ENCODE data around the gene CAMTA1. TPM values are rescaled to one million over a fixed set of nuclear protein-coding genes. Genes with fewer than 3 reads are reported as not detected.

CAMTA1 gene
- total RNA-seq, 1 experiment from 2014 or later, result 82.2 TPM

DNA sequence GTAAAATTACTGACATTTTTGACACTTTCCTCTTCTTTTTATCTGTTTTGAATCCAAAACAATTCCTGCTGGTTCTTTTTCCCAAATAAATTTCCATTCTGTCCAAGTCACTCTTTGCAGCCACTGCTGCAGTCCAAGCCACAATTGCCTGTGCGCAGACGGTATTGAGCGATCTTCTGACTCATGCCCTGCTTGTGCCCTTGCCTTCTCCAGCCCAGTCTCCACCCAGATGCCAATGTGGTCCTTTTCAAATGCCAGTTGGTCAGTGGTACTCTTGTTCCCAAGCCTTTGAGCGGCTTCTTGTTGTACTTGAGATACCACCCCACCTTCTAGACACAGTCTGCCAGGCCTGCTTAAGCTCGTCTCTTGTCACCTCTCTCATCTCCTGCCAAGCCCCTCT, 78.9 kb downstream of the CAMTA1 start:
- Histone ChIP-seq H3K9me3 (ENCODE audit: control insufficient read depth, insufficient read depth, low read depth, low read length) (no peaks in the 10 kb centered on the region), H3K4me3 (ENCODE audit: low read depth in 2 of 2, low read length in 2 of 2) (no peak overlapping the region), H3K4me1 (ENCODE audit: control insufficient read depth, insufficient read depth, low read length) (peaks cover 10% of the 10 kb centered on the region), H3K27ac (ENCODE audit: low read length) (no peak overlapping the region), H3K36me3 (ENCODE audit: control insufficient read depth, insufficient read depth, low read length) (no peaks in the 10 kb centered on the region), H3K27me3 (ENCODE audit: control insufficient read depth, insufficient read depth, low read length) (no peaks in the 10 kb centered on the region)
- ATAC-seq (no peak), DNase-seq (ENCODE audit: low read depth, low spot score) (no peak)
- in situ Hi-C loops (cut with HindIII; ENCODE audit: low pct_unique_long_range_greater_than_20kb, low sequenced_read_pairs) (no loop called here), intact Hi-C loops (cut with micrococcal nuclease; ENCODE audit: unreplicated experiment) (loop anchor here (10.0 kb wide), 1 partner anchor 59 kb away; no protein-coding TSS in a partner anchor)
- BruUV-seq (replicated peaks), result no TSS peak
- ChIA-PET CTCF (no interaction called here), POLR2A (no interaction called here)
- no peak for TF ChIP-seq POLR2AphosphoS5 (IDR thresholded peaks at IDR 0.05; ENCODE audit: low read depth, low read length)
- no peak for TF ChIP-seq TCF7L2 (IDR thresholded peaks at IDR 0.05; ENCODE audit: low read depth, low read length)
- TF ChIP-seq, protein P1, sequence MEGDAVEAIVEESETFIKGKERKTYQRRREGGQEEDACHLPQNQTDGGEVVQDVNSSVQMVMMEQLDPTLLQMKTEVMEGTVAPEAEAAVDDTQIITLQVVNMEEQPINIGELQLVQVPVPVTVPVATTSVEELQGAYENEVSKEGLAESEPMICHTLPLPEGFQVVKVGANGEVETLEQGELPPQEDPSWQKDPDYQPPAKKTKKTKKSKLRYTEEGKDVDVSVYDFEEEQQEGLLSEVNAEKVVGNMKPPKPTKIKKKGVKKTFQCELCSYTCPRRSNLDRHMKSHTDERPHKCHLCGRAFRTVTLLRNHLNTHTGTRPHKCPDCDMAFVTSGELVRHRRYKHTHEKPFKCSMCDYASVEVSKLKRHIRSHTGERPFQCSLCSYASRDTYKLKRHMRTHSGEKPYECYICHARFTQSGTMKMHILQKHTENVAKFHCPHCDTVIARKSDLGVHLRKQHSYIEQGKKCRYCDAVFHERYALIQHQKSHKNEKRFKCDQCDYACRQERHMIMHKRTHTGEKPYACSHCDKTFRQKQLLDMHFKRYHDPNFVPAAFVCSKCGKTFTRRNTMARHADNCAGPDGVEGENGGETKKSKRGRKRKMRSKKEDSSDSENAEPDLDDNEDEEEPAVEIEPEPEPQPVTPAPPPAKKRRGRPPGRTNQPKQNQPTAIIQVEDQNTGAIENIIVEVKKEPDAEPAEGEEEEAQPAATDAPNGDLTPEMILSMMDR (IDR thresholded peaks at IDR 0.05), result no peak
- TF ChIP-seq, protein P2, sequence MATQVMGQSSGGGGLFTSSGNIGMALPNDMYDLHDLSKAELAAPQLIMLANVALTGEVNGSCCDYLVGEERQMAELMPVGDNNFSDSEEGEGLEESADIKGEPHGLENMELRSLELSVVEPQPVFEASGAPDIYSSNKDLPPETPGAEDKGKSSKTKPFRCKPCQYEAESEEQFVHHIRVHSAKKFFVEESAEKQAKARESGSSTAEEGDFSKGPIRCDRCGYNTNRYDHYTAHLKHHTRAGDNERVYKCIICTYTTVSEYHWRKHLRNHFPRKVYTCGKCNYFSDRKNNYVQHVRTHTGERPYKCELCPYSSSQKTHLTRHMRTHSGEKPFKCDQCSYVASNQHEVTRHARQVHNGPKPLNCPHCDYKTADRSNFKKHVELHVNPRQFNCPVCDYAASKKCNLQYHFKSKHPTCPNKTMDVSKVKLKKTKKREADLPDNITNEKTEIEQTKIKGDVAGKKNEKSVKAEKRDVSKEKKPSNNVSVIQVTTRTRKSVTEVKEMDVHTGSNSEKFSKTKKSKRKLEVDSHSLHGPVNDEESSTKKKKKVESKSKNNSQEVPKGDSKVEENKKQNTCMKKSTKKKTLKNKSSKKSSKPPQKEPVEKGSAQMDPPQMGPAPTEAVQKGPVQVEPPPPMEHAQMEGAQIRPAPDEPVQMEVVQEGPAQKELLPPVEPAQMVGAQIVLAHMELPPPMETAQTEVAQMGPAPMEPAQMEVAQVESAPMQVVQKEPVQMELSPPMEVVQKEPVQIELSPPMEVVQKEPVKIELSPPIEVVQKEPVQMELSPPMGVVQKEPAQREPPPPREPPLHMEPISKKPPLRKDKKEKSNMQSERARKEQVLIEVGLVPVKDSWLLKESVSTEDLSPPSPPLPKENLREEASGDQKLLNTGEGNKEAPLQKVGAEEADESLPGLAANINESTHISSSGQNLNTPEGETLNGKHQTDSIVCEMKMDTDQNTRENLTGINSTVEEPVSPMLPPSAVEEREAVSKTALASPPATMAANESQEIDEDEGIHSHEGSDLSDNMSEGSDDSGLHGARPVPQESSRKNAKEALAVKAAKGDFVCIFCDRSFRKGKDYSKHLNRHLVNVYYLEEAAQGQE (IDR thresholded peaks at IDR 0.05; ENCODE audit: insufficient read depth in 1 of 2, low read depth in 2 of 2, low read length in 1 of 2), result no peak
- no peak for TF ChIP-seq SIN3A (IDR thresholded peaks at IDR 0.05; ENCODE audit: borderline replicate concordance, insufficient read depth, low read depth, low read length)

DNA sequence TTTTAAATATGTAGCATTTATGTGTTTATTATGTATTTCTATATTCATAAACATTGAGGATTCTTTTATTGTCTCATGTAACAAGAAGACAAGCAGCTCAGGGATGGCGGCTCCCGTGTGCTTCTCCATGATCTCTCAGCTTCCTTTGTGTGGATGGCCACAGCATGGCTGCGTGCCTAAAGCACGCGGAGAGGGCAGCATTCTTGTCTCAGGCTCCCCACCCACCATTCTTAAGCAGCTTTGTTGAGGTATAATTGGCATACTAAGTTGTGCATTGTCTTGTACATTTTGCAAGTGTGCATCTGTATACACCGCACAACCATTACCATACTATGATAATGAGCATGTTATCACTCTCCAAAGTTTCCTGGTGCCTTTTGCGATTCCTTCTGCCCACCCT, 81.6 kb downstream of the CAMTA1 start:
- no TSS peak for BruUV-seq (replicated peaks)
- intact Hi-C loops (cut with micrococcal nuclease; ENCODE audit: unreplicated experiment), result loop anchor here (10.0 kb wide), 1 partner anchor 62 kb away; no protein-coding TSS in a partner anchor

More for the DNA sequence above, 81.6 kb downstream of the CAMTA1 start:
- Histone ChIP-seq H3K36me3 (ENCODE audit: control insufficient read depth, insufficient read depth, low read length) (no peaks in the 10 kb centered on the region), H3K9me3 (ENCODE audit: control insufficient read depth, insufficient read depth, low read depth, low read length) (no peaks in the 10 kb centered on the region), H3K4me1 (ENCODE audit: control insufficient read depth, insufficient read depth, low read length) (peaks cover 19% of the 10 kb centered on the region), H3K27me3 (ENCODE audit: control insufficient read depth, insufficient read depth, low read length) (no peaks in the 10 kb centered on the region), H3K27ac (ENCODE audit: low read length) (no peak overlapping the region), H3K4me3 (ENCODE audit: low read depth in 2 of 2, low read length in 2 of 2) (no peak overlapping the region)
- ChIA-PET POLR2A (no interaction called here), CTCF (no interaction called here)
- in situ Hi-C loops (cut with HindIII; ENCODE audit: low pct_unique_long_range_greater_than_20kb, low sequenced_read_pairs), result no loop called here
- DNase-seq (ENCODE audit: low read depth, low spot score), result no peak
- TF ChIP-seq, protein P1 (IDR thresholded peaks at IDR 0.05), result no peak
- TF ChIP-seq, protein P2 (IDR thresholded peaks at IDR 0.05; ENCODE audit: insufficient read depth in 1 of 2, low read depth in 2 of 2, low read length in 1 of 2), result no peak
- TF ChIP-seq SIN3A (IDR thresholded peaks at IDR 0.05; ENCODE audit: borderline replicate concordance, insufficient read depth, low read depth, low read length) (no peak), POLR2AphosphoS5 (IDR thresholded peaks at IDR 0.05; ENCODE audit: low read depth, low read length) (no peak), TCF7L2 (IDR thresholded peaks at IDR 0.05; ENCODE audit: low read depth, low read length) (no peak)
- ATAC-seq, result no peak
